NCI-H2081 (cell line): Measurements from ENCODE around the gene QRICH2.
A peak's percentile ranks its signal among the peaks of the same experiment; 100 is the strongest.
"Not testable (repeated sequence)": the region's sequence is repeated elsewhere in the genome, so short reads cannot be mapped to it uniquely, and the experiment has no call there.

Source experiments
- DNase-seq, 2 experiments: peaks; one replicate each; lab custom pipeline; 2025; lab: John Stamatoyannopoulos, UW

Gene QRICH2

DNA sequence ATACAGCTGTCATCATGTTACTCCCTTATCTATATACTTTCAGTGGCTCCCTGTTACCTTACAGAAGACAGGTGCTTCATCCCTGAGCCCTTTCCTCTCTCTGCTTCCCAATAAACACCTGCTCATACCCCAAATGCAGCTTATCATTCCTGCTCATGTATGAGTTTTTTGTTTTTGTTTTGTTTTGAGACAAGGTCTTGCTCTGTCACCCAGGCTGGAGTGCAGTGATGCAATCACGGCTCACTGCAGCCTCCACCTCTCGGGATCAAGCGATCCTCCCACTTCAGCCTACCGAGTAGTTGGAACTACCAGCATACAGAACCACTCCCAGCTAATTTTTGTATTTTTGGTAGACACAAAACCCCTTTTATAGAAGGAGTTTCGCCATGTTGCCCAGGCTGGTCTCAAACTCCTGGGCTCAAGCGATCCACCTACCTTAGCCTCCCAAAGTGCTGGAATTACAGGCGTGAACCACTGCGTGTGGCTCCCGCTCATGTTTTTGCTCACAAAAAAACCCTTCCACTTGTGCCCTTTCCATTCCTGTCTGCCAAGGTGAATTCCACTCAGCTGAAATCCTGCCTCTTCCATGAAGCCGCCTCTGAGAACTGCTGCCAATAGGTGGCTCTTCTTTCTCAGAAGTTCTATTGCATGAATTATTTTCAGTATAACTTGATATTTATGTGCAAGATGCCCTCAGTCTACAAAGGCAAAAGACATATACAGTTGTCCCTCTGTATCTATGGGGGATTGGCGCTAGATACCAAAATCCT is 59.9 kb downstream of the QRICH2 start:
- DNase-seq = no peak

- no peak for DNase-seq
Observed at GRCh38 chr17:76247304-76247703, 60.8 kb downstream of the QRICH2 start.

- no peak for DNase-seq
Observed at GRCh38 chr17:76246080-76247066, 61.7 kb downstream of the QRICH2 start.

- DNase-seq = not testable (repeated sequence)
Observed at GRCh38 chr17:76244721-76245120, 63.4 kb downstream of the QRICH2 start.

DNA sequence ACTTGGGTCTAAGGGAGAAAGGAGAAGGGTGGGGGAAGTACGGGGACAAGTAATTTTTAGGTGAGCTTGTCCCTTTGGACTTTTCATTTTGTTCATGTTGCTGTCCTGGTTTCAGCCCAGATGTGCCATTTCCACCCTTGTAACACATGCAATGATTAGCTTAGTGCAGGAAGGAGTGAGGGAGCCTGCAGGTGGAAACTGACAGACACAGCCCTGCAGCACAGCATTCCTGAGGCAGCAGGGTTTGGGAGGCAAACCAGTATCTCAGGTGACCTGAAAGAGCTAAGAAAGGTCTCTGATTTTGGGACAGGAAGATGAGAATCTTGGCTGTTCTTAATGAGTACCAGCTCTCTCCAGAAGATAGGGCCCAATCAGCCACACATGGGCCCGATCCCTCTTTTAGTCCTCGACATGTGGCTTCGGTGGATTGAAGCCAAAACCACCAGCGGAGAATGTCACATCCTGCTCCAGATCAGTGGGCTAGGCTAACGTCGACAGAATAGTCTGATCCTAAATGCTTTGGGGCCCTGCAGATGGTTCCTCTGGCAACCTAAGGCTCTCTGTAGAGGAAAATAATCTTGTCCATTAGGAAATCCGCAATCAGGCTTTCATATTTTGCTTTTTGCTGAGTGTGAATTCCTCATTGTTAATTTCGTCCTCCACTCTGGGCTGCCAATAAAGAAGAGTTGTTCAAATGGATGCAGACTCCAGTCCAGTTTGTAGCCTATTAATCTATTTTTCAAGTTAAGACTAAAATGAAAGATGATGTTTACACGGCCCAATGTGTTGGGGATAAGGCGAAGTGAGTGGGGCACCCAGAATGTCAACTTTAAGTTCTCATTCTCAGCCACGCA is 64.0 kb downstream of the QRICH2 start:
- no peak for DNase-seq

- no peak for DNase-seq
Observed at GRCh38 chr17:76241691-76242255, 66.3 kb downstream of the QRICH2 start.

DNA sequence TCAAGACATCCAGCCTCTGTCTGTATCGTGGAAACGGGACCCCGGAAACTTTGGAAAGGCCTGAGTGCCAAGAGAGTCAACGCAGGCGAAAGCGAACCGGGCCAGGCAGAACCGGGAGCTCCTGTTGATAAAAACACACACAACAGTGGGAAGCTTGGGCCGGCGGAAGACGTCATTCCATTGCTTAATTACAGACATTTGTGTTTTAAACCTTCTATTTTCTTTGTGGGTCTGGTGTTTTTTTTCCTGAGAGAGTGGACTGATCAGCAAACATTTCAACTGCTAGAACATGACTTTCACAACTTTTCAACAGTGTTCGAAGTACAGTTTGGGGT is 66.9 kb downstream of the QRICH2 start:
- DNase-seq = no peak

GRCh38 chr17:76240461-76241203 is 67.4 kb downstream of the QRICH2 start, which contains the start of gene RNF157:
TSS of gene RNF157 (minus strand) at chr17:76240493. CDS start at chr17:76240240, 253 bp downstream.
- peak; percentile 35 to 70 for DNase-seq

GRCh38 chr17:76239538-76240274 is 68.4 kb downstream of the QRICH2 start:
- no peak for DNase-seq

DNA sequence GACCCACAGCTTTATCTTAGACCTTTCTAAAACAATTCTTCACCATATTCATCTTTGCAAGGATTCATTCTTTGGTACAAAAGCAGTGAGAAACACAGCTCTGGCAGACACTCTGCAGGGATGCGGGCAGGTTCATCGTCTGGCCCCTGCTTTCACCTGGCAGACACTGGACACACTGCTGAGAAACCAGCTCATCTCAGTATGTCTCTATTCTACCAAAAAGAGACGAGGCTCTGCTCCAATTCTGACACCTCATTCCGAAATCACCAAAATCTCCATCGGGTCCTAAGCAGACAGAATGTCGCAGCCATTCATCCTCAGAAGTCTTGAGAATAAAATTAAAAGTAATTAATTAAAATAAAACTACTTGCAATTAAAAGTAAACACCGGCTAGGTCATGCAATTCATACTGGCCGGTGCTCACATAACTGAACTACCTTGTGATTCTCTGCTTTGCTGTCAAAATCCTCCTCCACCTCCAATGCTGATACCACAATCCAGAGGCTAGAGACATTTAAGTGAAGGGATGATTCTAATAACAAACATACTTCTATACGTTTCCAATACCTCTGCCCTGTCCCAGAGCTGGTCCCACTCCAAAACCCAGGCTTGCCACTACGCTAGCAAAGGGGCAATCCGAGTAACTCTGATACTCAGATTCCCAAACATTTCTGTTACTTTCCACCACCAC is 69.1 kb downstream of the QRICH2 start:
- DNase-seq = no peak

DNA sequence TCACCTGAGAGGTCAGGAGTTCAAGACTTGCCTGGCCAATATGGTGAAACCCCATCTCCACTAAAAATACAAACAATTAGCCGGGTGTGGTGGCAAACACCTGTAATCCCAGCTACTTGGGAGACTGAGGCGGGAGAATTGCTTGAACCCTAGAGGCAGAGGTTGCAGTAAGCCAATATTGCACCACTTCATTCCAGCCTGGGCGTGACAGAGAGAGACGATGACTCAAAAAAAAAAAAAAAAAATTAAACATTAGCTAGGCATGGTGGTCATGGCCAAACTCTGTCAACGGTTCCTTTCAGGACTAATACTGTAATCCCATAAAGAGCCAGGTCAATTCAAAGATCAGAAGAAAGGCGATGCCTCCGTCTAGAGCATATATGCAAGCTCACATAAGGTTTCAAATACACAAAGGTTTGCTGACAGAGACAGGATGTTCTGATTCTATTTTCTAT is 70.2 kb downstream of the QRICH2 start:
- DNase-seq = no peak

- DNase-seq = no peak
Observed at GRCh38 chr17:76236603-76237002, 71.5 kb downstream of the QRICH2 start.

DNA sequence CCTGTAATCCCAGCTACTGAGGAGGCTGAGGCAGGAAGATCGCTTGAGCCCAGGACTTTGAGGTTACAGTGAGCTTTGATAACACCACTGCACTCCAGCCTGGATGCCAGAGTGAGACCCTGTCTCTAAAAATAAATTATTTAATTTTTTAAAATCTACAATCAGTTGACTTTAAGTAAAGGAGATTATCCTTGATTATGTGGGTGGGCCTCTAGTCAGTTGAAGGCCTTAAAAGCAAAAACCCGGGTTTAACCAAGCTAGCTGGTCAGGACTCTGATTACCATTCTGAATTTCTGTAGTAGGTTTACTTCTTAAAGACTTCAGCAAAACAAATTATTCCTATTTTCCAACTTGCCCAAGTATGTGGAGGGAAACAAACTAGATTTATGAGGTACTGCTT is 72.2 kb downstream of the QRICH2 start:
- no peak for DNase-seq

- no peak for DNase-seq
Observed at GRCh38 chr17:76234354-76234679, 73.8 kb downstream of the QRICH2 start.

GRCh38 chr17:76233588-76234353 is 74.3 kb downstream of the QRICH2 start:
- no peak for DNase-seq

DNA sequence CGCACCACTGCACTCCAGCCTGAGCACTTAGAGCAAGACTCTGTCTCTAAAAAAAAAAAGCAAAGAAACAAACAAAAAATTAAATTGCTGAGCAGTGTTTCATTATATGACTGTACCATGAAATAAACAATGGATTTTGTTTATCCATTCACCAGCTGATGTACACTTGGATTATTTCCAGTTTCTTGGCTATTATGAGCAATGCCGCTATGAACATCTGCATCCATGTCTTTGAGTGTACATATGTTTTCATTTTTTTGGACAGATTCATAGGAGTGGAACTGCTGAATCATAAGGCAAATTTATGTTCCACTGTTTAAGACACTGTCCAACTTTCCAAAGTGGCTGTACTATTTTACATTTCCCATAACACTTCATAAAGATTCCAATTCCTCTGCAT is 75.7 kb downstream of the QRICH2 start:
- DNase-seq = no peak

GRCh38 chr17:76226749-76227148 is 81.3 kb downstream of the QRICH2 start:
- DNase-seq = not testable (repeated sequence)

- DNase-seq = not testable (repeated sequence)
Observed at GRCh38 chr17:76225373-76226086, 82.5 kb downstream of the QRICH2 start.
